Measurements from ENCODE around the gene DCN.
"Not testable (repeated sequence)": the region's sequence is repeated elsewhere in the genome, so short reads cannot be mapped to it uniquely, and the experiment has no call there.

Gene DCN, protein sequence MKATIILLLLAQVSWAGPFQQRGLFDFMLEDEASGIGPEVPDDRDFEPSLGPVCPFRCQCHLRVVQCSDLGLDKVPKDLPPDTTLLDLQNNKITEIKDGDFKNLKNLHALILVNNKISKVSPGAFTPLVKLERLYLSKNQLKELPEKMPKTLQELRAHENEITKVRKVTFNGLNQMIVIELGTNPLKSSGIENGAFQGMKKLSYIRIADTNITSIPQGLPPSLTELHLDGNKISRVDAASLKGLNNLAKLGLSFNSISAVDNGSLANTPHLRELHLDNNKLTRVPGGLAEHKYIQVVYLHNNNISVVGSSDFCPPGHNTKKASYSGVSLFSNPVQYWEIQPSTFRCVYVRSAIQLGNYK

DNA sequence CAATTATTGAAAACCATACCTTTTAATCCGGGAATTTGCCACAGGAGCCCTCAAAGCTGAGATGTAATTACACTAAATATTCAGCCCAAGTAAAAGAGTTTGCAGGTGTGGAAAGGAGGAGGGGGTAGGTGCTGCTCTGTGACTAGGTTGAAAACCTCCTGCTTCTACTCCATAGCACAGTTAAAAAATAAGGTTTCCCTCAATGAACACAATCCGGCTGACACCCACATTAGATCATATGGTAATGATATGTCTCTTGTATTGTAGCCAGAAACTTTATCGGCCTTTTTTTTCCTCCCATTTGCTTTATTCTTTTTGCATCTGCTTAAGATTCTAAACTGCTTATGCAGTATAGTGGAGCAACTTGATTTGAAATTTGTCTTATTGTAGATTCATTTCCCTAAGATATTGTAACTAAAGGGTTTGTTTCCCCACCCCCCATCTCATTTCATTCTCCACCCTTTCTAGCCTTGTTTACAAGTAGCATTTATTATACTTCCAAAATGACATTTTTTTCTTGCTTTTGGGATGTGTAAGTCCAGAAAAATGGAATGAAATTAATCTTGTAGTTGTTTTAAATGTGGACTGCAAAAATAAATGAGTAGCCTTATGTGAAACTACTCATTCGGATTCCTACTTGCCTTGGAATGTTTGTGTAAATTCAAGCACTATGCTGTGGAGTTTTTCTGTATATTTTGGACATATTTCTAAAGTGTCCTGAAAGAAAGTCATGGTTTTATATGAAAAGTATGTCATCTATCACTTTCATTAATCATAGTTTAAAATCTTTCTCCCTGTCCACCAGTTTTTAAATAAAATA lies at the start of gene DCN:
Gene DCN, minus strand, starts transcription at position 182 of the 820 bp plus-strand sequence. CDS start 4,265 bp downstream, outside the sequence.
- no peak for DNase-seq

DNA sequence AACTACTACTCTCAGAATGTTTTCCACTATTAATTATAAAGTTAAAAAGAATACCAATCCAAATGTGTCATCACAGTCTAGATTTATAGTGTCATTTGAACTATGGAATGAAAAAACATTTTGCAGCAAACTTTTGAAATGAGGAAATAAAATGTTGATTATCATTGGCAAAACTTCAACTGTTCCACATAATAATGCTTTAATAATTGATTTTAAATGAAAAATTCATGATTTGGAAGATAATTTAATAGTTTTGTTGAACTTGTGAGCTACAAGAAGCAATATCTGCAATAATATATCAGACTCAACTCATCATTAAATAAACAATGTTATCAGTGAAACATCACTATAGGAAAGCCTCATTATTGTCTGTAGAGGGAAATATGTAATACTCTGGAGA lies 48.2 kb upstream of the DCN start:
- no peak for DNase-seq

DNA sequence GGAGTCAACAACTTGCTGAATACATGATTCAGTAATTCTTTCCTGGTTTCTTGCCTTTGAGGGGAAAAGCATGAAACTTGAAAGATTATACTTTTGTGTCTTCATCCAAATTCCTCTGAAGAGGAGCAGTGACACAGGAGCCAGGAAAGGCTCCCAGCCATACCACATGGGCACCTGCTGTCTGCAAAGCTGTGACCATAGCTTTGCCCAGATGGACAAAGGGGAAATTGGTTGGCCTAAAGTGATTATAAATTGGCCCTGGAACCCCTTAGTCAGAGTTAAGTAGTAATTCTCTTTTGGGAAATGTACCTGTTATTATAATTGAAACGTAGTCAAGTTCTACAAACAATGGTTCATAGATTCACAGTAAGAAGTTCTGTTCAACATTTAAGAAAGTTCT lies 44.3 kb upstream of the DCN start:
- DNase-seq = no peak

DNA sequence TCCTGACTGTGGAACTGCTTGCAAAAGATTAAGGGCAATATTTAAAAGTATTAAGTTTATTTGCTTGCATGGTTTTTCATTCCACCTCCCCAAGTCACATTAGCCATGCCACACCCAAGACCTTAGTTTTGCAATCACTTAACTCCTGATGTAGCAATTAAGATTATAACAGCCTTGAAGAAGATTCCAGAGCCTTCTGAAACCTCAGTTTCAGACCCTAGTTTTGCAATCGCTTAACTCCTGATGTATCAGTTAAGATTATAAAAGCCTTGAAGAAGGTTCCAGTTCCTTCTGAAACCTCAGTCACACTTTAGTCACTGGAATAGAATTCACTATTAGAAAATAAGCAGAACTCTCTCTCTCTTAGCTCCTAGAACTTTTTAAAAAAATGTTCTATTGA lies 42.7 kb upstream of the DCN start:
- no peak for DNase-seq

DNA sequence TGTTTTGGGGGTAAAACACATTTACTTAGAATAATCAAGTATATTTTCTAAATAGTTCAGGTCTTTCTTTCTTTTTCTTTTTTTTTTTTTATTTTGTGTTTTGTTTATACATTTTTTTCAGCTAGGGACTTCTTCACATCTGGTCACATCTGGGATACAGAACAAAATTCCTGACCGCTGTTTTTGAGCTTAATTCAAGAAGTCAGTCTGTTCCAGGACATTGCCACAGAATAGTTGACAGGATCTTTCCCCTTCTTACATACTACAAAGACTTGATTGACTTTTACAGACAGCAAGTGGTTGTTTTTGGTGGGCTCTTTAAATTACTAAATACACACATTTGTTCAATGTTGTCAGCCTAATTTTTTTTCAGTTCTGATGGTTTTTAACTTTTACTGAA lies 41.8 kb upstream of the DCN start:
- no peak for DNase-seq

DNA sequence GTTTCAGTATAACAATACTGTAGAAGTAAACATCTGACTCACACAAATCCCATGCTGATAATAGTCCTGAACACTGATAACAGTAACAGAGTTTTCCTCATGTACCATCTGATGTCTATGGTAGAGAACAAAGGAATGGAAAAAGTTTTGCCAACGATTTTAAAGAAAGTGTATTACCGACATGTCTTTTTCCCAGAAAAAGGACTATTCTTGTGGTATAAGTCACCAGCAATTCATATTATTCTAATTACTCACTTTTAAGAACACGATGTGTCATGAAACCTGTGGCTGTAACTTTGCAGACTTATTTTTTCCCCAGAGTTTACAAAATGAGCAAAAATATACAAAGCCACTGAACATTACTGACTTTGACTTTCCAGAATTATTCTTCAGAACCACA lies 40.1 kb upstream of the DCN start:
- DNase-seq = no peak

DNA sequence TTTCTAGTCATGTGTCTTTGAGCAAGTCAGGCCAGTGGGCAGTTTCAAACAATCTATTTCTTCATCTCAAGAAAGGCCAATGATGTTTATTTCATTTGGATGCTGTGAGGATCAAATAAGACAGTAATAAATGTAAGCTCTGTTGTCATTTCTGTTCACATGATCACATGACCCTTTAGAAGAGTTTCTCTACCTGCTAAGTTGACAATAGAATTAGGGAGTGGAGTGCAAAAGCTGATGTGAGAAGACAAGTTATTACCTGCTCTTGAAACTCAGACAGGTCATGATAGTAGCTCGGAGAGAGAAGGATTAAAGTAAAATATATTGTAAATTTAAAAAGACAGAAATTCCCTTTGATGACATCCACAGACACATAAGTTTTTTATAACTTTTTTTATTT lies 37.3 kb upstream of the DCN start:
- DNase-seq = no peak

DNA sequence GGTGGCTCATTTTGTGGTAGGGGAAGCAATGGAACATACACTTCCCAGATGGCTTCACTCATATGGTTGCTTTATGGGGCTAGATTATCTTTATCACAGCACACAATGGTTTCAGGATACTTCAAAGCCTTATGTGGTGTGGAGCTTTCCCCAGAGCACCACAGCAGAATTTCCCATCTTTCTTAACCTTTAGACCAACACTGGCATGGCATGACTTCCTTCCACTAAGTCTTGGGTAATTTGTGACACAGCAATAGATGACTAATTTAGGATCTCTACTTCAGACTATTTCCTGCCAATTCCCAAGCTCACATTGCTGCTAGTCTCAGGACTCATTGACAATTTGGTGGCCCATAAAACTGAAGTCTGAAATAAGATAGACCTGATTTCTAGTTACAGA lies 36.9 kb upstream of the DCN start:
- DNase-seq = peak; percentile 19

DNA sequence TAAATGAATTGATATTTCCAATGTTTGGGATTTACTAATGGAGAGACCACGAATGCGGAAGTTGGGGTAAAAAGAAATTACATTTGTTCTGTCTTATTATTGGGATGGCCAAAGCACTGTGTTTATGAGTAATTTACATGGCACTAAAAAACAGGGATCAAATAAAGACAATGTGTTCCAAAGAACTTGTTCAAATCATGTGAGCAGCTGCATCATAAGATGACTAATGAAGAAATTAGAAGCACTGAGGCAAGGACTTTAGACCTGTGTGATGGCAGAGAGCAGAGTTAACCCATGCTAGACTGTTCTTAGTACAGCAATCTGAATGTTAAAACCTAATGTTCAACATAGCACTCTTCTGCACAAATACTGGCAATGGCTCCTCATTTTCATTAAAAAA lies 34.3 kb upstream of the DCN start:
- no peak for DNase-seq

DNA sequence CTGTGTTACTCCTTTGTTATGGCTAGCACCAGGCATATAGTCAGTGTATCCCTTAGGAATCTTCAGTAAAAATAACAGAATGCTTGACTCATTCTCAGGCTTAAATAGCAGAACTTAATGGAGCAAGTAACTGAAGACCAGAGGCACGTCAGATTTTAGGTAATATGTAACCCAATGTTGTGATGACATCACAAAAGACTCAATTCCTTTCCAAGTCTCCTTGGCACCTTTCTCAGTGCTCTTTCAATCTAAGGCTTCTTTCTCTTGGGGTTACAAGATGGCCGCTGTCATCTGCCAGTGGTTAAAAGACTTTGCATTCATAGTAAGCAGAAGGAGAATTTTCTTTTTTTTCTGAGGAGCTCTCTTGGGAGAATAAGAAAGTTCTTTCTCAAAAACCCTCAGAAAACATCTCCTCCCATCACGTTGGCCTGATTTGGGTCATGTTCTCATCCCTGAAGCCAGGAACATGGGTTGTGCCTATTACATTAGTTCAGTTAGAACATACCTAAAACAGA lies 33.4 kb upstream of the DCN start:
- DNase-seq = no peak

DNA sequence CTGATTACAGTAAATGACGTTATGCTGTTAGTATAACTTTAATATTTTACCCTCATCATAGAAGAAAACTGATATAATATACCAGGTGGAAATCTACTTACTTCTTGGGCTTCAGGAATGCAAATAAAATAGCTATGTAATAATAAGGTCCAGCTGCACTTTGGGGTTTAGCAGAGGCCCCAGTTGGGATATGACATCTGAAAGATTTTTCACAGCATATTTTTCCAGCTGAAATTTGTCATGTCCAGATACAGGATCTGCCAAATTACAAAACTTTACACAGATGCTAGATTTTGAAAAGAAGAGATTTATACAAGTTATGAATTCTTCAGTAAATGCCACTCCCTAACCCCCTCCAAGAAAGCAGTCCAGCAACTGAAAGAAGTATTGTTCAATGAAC lies 29.2 kb upstream of the DCN start:
- no peak for DNase-seq

DNA sequence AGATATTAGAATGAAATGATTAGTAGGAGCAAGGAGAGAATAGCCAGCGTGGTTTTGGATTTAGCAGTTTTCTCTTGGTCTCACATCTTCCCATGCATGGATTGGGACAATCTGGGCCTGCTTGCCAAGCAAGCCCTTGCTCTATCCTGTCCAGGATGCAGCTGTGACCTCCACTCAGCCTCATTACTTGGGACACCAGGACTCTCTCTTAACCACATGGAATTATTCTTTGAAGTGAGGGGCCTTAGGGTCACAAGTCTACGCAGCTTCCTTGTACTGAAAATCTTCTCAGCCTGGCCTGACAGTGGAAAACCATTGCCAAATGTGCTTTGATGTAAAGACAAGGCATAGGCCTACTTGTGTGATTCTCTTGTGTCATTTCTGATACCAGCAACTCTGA lies 28.0 kb upstream of the DCN start:
- no peak for DNase-seq

DNA sequence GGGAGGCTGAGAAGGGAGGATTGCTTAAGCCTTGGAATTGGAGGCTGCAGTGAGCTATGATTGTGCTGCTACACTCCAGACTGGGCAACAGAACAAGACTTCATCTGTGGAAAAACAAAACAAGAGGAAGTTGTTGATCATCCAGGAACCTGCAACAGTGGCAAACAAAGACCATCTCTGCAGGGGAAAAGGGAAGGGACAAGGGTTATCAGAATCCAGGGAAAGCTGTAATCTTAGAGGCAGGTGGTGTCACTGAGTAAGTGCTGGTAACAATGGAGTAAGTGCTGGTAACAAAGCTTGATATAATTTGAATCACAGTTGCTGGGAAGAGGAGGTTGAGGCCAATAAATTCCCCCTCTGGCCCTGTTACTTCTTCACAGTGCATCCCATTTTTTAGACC lies 27.5 kb upstream of the DCN start:
- DNase-seq = no peak

DNA sequence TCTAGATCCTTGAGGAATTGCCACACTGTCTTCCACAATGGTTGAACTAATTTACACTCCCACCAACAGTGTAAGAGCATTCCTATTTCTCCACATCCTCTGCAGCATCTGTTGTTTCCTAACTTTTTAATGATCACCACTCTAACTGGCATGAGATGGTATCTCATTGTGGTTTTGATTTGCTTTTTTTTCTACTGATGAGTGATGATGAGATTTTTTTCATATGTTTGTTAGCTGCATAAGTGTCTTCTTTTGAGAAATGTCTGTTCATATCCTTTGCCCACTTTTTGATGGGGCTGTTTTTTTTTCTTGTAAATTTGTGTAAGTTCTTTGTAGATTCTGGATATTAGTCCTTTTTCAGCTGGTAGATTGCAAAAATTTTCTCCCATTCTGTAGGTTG lies 24.7 kb upstream of the DCN start:
- DNase-seq = not testable (repeated sequence)

DNA sequence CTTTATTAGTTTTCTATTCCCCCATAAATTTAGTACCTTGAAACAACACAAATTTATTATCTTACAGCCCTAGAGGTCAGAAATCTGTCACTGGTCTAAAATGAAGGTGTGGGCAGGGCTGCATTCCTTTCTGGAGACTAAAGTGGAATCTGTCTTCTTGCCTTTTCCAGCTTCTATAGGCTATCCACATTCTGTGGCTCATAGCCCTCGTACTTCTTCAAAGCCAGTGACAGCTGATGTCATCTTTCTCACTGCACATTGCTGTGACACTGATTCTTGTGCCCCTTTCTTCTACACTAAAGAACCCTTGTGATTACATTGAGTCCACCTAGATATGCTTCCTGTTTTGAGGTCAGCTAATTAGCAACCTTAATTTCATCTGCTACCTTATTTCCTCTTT lies 23.2 kb upstream of the DCN start:
- no peak for DNase-seq

DNA sequence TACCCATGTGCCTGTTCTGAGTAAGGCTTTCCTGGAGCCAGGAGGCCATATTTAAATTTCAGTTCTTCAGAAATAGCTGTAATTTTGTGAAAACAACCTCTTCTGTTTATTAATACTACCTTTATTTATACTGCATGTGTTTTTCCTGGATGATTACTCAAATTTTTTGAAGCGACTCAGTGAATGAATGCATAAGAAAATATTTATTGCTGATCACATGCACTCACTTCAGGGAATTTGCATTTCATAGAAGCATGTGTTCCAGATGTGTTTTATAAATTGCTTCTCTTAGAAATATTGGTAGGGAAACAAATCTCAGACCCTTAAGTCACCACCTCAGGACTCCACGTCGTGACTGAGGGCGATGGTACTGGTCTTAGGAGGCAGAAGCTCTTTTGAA lies 21.8 kb upstream of the DCN start:
- no peak for DNase-seq

DNA sequence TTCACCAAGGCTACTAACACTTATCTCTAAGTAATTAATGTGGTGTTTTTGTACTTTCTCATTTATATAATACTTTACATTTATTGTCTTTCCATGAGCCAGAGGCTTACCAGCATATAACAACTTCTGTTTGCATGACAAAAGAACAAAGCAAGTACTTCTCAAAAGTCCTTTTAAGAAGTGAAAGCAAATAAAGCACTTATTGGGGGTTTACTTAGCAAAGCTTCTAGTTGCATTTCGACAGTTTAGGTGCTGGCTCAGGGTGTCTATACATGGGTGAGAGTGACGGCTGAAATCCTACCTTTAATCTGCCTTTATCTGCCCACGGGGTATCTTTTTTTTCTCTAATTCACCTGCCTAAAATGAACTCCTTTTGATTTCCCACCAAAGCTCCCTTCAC lies 21.0 kb upstream of the DCN start:
- DNase-seq = no peak

DNA sequence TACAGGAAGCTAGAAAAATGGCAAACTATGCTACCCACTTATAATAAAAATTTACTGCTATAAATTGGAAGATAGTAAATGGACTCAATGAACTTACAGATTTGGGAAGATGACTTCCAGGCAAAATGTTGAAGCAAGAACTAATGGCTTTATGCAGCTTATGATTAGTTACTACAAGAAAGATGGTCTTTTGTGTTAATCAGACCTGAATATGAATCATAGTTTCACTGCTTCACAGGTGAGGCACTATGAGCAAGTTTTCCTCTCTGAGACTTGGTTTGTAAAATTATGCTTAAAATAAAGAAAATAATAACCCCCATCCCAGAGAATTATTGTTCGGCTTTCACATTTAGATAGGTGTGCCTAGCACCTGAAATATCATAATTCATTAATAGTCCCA lies 19.8 kb upstream of the DCN start:
- DNase-seq = no peak

DNA sequence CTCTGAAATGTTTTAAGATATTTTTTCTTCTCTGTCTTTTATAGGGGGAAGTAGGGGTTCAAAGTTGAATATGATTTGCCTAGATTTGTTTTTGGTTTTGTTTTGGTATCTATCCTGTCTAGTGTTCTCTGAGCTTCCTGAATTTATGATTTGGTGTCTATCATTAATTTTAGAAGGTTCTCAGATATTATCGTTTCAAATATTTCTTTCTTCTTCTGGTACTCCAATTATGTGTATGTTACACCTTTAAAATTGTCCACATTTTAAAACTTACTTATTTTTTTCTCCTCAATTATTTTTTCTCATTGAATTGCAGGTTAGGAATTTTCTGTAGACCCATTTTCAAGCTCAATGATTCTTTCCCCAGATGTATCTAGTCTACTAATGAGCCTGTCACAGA lies 13.8 kb upstream of the DCN start:
- no peak for DNase-seq

DNA sequence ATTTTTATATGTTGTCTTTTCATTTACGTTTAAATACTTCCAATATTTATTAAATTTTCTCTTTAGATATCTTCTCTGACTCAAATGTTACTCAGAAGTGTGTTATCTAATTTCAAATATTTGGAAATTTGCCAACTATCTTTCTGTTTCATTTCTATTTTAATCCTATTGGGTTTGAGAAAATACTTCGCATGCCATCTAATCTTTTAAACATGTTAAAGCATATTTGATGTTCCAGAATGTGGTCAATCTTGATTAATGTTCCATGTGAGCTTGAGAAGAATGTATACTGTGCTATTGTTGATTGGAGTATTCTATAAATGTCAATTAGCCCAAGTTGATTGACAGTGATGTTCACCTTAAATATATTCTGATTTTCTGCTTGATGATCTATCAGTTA lies 11.9 kb upstream of the DCN start:
- DNase-seq = no peak

DNA sequence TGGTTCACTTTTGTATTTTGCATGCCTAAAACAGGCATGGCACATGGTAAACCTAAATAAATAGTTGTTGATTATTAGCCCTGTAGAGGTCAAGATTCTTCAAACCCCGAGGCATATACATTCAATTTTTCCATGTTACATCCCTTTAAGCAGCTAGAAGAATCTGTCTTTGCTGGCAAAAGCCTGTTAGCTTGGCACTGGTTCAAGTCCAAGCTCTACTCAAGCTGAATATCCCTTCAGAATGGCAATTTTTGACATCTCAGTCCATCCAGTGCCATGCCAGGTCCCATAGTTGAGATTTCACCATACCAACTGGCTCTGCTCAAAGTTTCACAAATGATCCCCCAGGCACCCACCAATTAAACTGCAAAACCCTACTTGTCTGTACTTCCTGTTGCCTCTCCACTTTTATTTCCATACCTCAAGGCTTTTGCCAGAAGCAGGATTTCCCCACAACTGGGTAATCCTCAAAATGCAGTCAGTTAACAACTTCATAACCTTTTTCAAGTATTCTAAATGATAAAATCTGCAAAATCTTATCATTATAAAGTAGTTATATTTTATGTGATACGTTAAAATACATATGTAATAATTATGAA lies 9.0 kb upstream of the DCN start:
- DNase-seq = no peak

DNA sequence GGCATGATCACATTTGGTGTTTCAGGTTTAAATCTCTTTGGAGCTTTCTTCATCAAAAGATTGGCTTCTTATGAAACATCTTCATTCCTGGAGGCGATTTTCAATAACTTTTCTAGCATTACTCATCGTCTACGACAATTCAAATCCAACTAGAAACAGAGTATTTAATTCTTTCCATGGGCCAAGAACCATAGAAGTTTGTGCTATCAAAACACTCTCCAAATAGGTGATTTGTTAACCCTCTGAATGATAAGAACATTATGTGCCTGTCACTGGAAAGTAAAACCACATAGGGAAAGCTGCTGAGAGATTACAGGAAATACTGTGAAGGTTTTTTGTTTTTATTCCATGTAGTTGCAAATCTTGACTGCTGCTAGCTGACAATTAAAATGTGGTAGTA lies 6.9 kb upstream of the DCN start:
- DNase-seq = no peak

DNA sequence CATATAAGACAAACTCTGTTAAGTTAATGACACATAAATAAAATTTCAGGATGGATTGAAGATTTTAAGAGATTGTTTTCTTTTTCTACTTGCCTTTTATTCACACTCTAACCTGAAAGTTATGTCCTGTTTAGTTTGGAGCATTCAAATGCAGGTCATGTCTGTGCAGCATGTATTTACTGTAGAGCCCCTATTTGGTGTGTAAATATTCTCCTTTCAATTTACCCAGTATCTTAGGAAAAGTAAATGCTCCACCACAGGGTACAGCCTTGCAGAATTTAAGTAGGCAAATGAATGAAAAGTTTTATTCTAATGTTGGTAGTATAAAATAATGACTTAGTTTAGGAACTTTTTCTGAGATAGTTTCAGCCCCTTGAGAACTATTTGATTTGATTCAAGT lies 6.2 kb upstream of the DCN start:
- DNase-seq = no peak

DNA sequence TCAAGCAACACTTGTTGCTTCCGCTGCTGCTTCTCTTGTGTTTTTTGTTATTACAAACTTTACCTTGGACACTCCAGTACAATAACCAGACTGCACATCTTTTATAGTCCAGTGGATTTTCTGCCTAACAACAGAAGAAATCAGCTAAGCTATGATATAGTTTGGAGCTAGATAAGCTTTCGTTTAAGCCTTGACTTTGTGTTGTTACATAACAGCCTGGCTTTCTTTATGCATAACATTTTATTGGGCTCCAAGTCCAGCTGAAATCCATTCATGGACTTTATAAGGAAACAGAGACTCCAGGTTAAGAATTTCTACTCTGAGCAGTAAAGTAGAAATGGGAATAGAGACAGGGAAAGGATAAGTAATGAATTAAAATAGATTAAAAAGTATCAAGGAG lies 3.5 kb upstream of the DCN start:
- no peak for DNase-seq
